HEK293 (cell line): Measurements from ENCODE around the gene CLK2.

Experiments used
- KLF7 ChIP-seq: fragments of 450-650 bp; formaldehyde crosslinking; IDR thresholded peaks from 2 replicates; pipeline ENCODE4 v1.5.1; 2016; ENCODE audit warnings: missing biosample characterization, missing genetic modification characterization, borderline replicate concordance
- YY1 ChIP-seq: fragments of 450-650 bp; formaldehyde crosslinking; IDR thresholded peaks from 2 replicates; pipeline ENCODE4 v1.5.1; 2018; ENCODE audit warnings: missing biosample characterization, missing genetic modification characterization
- ZNF621 ChIP-seq: fragments of 450-650 bp; formaldehyde crosslinking; IDR thresholded peaks from 2 replicates; pipeline ENCODE4 v1.5.1; 2017; ENCODE audit warnings: missing biosample characterization, missing genetic modification characterization
- TF ChIP-seq, protein P1 (sequence below): fragments of 450-650 bp; formaldehyde crosslinking; IDR thresholded peaks from 2 replicates; pipeline ENCODE4 v1.5.1; 2016; ENCODE audit warnings: missing biosample characterization, missing genetic modification characterization
- TF ChIP-seq, protein P2 (sequence below): fragments of 450-650 bp; formaldehyde crosslinking; IDR thresholded peaks from 2 replicates; pipeline ENCODE4 v1.5.1; 2016; ENCODE audit warnings: missing biosample characterization, missing genetic modification characterization

- TF ChIP-seq, protein P1, sequence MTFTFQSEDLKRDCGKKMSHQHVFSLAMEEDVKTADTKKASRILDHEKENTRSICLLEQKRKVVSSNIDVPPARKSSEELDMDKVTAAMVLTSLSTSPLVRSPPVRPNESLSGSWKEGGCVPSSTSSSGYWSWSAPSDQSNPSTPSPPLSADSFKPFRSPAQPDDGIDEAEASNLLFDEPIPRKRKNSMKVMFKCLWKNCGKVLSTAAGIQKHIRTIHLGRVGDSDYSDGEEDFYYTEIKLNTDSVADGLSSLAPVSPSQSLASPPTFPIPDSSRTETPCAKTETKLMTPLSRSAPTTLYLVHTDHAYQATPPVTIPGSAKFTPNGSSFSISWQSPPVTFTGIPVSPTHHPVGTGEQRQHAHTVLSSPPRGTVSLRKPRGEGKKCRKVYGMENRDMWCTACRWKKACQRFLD (tag by site-specific recombination), result no peak
- TF ChIP-seq, protein P2, sequence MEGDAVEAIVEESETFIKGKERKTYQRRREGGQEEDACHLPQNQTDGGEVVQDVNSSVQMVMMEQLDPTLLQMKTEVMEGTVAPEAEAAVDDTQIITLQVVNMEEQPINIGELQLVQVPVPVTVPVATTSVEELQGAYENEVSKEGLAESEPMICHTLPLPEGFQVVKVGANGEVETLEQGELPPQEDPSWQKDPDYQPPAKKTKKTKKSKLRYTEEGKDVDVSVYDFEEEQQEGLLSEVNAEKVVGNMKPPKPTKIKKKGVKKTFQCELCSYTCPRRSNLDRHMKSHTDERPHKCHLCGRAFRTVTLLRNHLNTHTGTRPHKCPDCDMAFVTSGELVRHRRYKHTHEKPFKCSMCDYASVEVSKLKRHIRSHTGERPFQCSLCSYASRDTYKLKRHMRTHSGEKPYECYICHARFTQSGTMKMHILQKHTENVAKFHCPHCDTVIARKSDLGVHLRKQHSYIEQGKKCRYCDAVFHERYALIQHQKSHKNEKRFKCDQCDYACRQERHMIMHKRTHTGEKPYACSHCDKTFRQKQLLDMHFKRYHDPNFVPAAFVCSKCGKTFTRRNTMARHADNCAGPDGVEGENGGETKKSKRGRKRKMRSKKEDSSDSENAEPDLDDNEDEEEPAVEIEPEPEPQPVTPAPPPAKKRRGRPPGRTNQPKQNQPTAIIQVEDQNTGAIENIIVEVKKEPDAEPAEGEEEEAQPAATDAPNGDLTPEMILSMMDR (tag by site-specific recombination), result no peak; the same call in 1 of the 2 replicates
- TF ChIP-seq YY1 (peak; percentile 93), ZNF621 (no peak), KLF7 (tag by site-specific recombination) (0 out of 2 replicates have a peak, but pooled peaks have one; percentile 60)
Observed at GRCh38 chr1:155255243-155256007, 17.9 kb downstream of the CLK2 start, which contains the start of gene ENTREP3.
